ENCODE data around the gene SLC20A1. TPM values are rescaled to one million over a fixed set of nuclear protein-coding genes. Genes with fewer than 3 reads are reported as not detected.
"Not testable (repeated sequence)": the region's sequence is repeated elsewhere in the genome, so short reads cannot be mapped to it uniquely, and the experiment has no call there.

Gene SLC20A1
- polyA plus RNA-seq, 3 donors from 2014 or later = 34.4 to 77.5 (median 73.1) TPM

- Mint-ChIP-seq H3K4me1 (peaks cover 0 to 9% of the 10 kb centered on the region in 2 donors), H3K9me3 (peaks cover 0 to 3% (median 0%) of the 10 kb centered on the region in 6 donors), H3K36me3 (peaks cover 0 to 8% (median 4%) of the 10 kb centered on the region in 3 donors), H3K4me3 (no peak overlapping the region), H3K27ac (peak overlapping the region in 2 of 6 donors; percentile 17 to 67), H3K27me3 (ENCODE audit: low read depth in 3 of 3) (peaks cover 0 to 3% (median 2%) of the 10 kb centered on the region in 3 donors)
- DNase-seq = no peak
Measured at GRCh38 chr2:112614201-112614840, 31.4 kb upstream of the SLC20A1 start.

DNA sequence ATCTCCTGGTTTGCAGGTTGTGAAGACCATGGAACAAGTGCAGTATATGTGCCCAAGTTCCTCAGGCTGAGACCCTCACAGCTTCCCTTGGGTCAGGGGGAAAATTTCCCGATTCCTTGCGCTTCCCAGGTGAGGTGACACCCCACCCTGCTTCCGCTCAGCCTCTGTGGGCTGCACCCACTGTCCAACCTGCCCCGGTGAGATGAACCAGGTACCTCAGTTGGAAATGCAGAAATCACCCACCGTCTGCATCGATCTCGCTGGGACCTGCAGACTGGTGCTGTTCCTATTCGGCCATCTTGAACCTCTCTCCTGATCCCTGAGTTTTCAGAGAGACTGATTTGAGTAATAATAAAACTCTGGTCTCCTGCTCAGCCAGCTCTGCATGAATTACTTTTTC, 30.7 kb upstream of the SLC20A1 start:
- H3K27ac Mint-ChIP-seq = peak overlapping the region in 2 of 6 donors; percentile 40 to 53
- peaks cover 0 to 8% (median 4%) of the 10 kb centered on the region in 3 donors for H3K36me3 Mint-ChIP-seq
- no peak for DNase-seq
- H3K4me1 Mint-ChIP-seq = peaks cover 0 to 9% of the 10 kb centered on the region in 2 donors
- H3K9me3 Mint-ChIP-seq = peaks cover 0 to 3% (median 0%) of the 10 kb centered on the region in 6 donors
- peaks cover 0 to 3% (median 2%) of the 10 kb centered on the region in 3 donors for H3K27me3 Mint-ChIP-seq (ENCODE audit: low read depth in 3 of 3)
- H3K4me3 Mint-ChIP-seq = no peak overlapping the region

DNA sequence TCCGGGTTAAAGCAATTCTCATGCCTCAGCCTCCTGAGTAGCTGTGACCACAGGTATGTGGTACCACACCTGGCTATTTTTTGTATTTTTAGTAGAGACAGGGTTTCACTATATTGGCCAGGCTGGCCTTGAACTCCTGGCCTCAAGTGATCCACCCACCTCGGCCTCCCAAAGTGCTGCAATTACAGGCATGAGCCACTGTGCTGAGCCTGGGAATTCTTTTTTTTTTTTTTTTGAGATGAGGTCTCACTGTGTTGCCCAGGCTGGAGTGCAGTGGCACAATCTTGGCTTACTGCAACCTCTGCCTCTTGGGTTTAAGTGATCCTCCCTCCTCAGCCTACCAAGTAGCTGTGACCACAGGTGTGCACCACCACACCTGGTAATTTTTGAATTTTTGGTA, 29.9 kb upstream of the SLC20A1 start:
- H3K36me3 Mint-ChIP-seq; H3K27ac Mint-ChIP-seq; DNase-seq; H3K9me3 Mint-ChIP-seq; H3K4me3 Mint-ChIP-seq; H3K27me3 Mint-ChIP-seq (ENCODE audit: low read depth in 3 of 3): not testable (repeated sequence)
- H3K4me1 Mint-ChIP-seq = peaks cover 1 to 11% of the 10 kb centered on the region in 2 donors

DNA sequence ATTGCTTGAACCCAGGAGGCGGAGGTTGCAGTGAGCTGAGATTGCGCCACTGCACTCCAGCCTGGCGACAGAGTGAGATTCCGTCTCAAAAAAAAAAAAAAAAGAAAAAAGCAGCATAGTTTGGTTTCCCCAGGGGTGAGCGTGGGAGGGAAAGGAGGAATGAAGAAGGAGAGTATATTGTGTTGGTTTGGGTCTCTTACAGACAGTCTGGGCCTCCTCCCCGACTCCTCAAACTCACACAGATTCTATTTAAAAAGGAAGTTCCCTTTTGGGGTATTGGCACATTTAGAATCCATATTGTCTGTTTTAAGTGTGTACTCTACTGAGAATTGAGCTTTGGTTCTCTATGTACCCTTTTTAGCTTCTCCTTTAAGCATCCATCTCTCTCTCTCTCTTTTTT, 27.4 kb upstream of the SLC20A1 start:
- no peak overlapping the region for H3K27ac Mint-ChIP-seq
- DNase-seq = no peak

GRCh38 chr2:112621790-112622527, 23.8 kb upstream of the SLC20A1 start:
- H3K27me3 Mint-ChIP-seq (ENCODE audit: low read depth in 3 of 3) = peaks cover 0 to 6% (median 2%) of the 10 kb centered on the region in 3 donors
- peak overlapping the region in 3 of 6 donors; percentile 20 to 50 (median 40) for H3K27ac Mint-ChIP-seq
- no peak for DNase-seq
- peaks cover 51 to 56% of the 10 kb centered on the region in 2 donors for H3K4me1 Mint-ChIP-seq
- H3K36me3 Mint-ChIP-seq = peaks cover 0 to 2% (median 0%) of the 10 kb centered on the region in 3 donors
- H3K9me3 Mint-ChIP-seq = no peaks in the 10 kb centered on the region
- peak overlapping the region in 3 of 5 donors; percentile 25 to 53 (median 29) for H3K4me3 Mint-ChIP-seq

More for the DNA sequence above, 27.4 kb upstream of the SLC20A1 start:
- no peaks in the 10 kb centered on the region for H3K9me3 Mint-ChIP-seq
- H3K4me3 Mint-ChIP-seq = no peak overlapping the region
- peaks cover 0 to 6% (median 4%) of the 10 kb centered on the region in 3 donors for H3K27me3 Mint-ChIP-seq (ENCODE audit: low read depth in 3 of 3)
- peaks cover 0 to 6% (median 0%) of the 10 kb centered on the region in 3 donors for H3K36me3 Mint-ChIP-seq
- H3K4me1 Mint-ChIP-seq = peaks cover 21 to 27% of the 10 kb centered on the region in 2 donors

DNA sequence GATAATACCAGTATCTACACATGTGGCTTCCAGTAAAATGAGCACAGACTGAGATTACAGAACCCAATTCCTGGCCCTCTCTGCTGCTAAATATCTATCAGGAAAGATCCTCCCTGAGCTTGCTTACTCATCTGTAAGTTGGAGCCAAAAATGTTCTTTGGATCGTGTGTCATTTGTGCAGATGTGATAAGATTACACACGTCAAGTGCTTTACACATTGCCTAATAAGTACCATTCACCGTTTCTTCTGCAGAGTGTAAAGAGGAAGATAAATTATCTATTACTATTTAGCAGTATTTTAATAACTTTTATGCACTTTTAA, 23.2 kb upstream of the SLC20A1 start:
- H3K36me3 Mint-ChIP-seq = peaks cover 0 to 2% (median 0%) of the 10 kb centered on the region in 3 donors
- peaks cover 0 to 6% (median 2%) of the 10 kb centered on the region in 3 donors for H3K27me3 Mint-ChIP-seq (ENCODE audit: low read depth in 3 of 3)
- H3K4me3 Mint-ChIP-seq = peak overlapping the region in 3 of 5 donors; percentile 25 to 29 (median 29)
- H3K4me1 Mint-ChIP-seq = peaks cover 56 to 61% of the 10 kb centered on the region in 2 donors
- peak overlapping the region in 3 of 6 donors; percentile 19 to 40 (median 20) for H3K27ac Mint-ChIP-seq
- no peak for DNase-seq
- H3K9me3 Mint-ChIP-seq = no peaks in the 10 kb centered on the region

GRCh38 chr2:112623913-112624777, 21.6 kb upstream of the SLC20A1 start:
- peak overlapping the region; percentile 85 to 98 (median 94) for H3K27ac Mint-ChIP-seq
- H3K27me3 Mint-ChIP-seq (ENCODE audit: low read depth in 3 of 3) = peaks cover 0 to 8% (median 4%) of the 10 kb centered on the region in 3 donors
- peak overlapping the region; percentile 68 to 89 (median 82) for H3K4me3 Mint-ChIP-seq
- peaks cover 0 to 2% (median 0%) of the 10 kb centered on the region in 3 donors for H3K36me3 Mint-ChIP-seq
- peaks cover 72 to 77% of the 10 kb centered on the region in 2 donors for H3K4me1 Mint-ChIP-seq
- peak; percentile 66 to 72 (median 70) for DNase-seq
- no peaks in the 10 kb centered on the region for H3K9me3 Mint-ChIP-seq

- DNase-seq = no peak
- Mint-ChIP-seq H3K27ac (peak overlapping the region; percentile 85 to 98 (median 93)), H3K27me3 (ENCODE audit: low read depth in 3 of 3) (peaks cover 9 to 12% (median 10%) of the 10 kb centered on the region in 3 donors), H3K9me3 (no peaks in the 10 kb centered on the region), H3K4me3 (peak overlapping the region; percentile 68 to 89 (median 82)), H3K36me3 (peaks cover 0 to 2% (median 0%) of the 10 kb centered on the region in 3 donors), H3K4me1 (peaks cover 87 to 92% of the 10 kb centered on the region in 2 donors)
Measured at GRCh38 chr2:112625474-112626114, 20.1 kb upstream of the SLC20A1 start.

GRCh38 chr2:112626604-112627059, 19.1 kb upstream of the SLC20A1 start:
- Mint-ChIP-seq H3K4me3 (peak overlapping the region; percentile 68 to 86 (median 73)), H3K27me3 (ENCODE audit: low read depth in 3 of 3) (peaks cover 15 to 18% (median 15%) of the 10 kb centered on the region in 3 donors), H3K27ac (peak overlapping the region; percentile 85 to 98 (median 93)), H3K36me3 (no peaks in the 10 kb centered on the region), H3K9me3 (peaks cover 0 to 2% (median 0%) of the 10 kb centered on the region in 6 donors), H3K4me1 (peaks cover 88 to 93% of the 10 kb centered on the region in 2 donors)
- peak; percentile 66 to 73 (median 69) for DNase-seq

- Mint-ChIP-seq H3K27ac (peak overlapping the region; percentile 85 to 98 (median 93)), H3K27me3 (ENCODE audit: low read depth in 3 of 3) (peaks cover 16 to 20% (median 17%) of the 10 kb centered on the region in 3 donors), H3K9me3 (peaks cover 0 to 2% (median 0%) of the 10 kb centered on the region in 6 donors), H3K4me1 (peaks cover 89 to 93% of the 10 kb centered on the region in 2 donors), H3K4me3 (peak overlapping the region; percentile 68 to 86 (median 73)), H3K36me3 (no peaks in the 10 kb centered on the region)
- no peak for DNase-seq
Measured at GRCh38 chr2:112627060-112628040, 18.4 kb upstream of the SLC20A1 start.

DNA sequence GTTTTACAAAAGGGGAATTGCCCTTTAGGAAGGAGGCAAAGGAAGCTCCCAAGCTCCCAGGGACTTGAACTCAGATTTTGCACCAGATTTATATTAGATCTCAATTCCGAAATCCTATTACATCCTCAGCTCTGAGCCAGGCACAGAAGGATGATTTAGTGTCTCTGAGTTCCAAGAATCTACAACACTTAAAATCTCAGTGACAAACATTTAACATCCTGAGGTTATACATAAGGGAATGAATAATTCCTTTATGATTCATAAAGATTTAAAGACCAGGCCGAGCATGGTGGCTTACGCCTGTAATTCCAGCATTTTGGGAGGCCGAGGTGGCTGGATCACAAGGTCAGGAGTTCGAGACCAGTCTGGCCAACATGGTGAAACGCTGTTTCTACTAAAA, 16.5 kb upstream of the SLC20A1 start:
- H3K27ac Mint-ChIP-seq = peak overlapping the region; percentile 94 to 100 (median 96)
- peak overlapping the region; percentile 59 to 90 (median 83) for H3K4me3 Mint-ChIP-seq
- peaks cover 99 to 100% of the 10 kb centered on the region in 2 donors for H3K4me1 Mint-ChIP-seq
- H3K36me3 Mint-ChIP-seq = no peaks in the 10 kb centered on the region
- no peak for DNase-seq
- H3K9me3 Mint-ChIP-seq = peaks cover 0 to 2% (median 0%) of the 10 kb centered on the region in 6 donors
- H3K27me3 Mint-ChIP-seq (ENCODE audit: low read depth in 3 of 3) = peaks cover 17 to 20% (median 19%) of the 10 kb centered on the region in 3 donors

DNA sequence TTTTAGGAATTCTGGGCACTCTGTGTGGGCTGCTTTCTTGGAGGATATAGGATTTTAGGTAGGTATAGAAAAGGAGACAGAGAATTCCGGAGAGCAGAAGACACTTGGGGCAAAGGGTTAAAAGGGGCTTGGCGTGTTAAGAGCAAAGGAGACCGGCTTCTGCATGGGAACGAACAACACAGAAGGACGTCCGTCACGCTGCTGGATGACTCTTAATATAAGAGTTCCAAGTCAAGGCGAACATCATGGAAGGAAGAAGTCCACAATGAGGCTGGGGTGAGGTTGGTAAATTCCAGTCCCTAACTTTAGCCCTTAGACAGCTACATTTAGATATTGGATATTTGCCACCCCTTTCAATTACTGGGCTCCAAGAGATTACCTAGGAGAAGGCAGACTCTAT, 15.9 kb upstream of the SLC20A1 start:
- Mint-ChIP-seq H3K4me3 (peak overlapping the region; percentile 83 to 92 (median 87)), H3K4me1 (peaks cover 99 to 100% of the 10 kb centered on the region in 2 donors), H3K9me3 (peaks cover 0 to 2% (median 0%) of the 10 kb centered on the region in 6 donors), H3K27me3 (ENCODE audit: low read depth in 3 of 3) (peaks cover 19 to 20% (median 20%) of the 10 kb centered on the region in 3 donors), H3K36me3 (no peaks in the 10 kb centered on the region), H3K27ac (peak overlapping the region; percentile 94 to 100 (median 96))
- no peak for DNase-seq

Data from immature natural killer cell (primary cell).